PC-3 (cell line): ENCODE measurements around the gene RNU7-1. TPM values are rescaled to one million over a fixed set of nuclear protein-coding genes. Genes with fewer than 3 reads are reported as not detected.

Experiments
- ATAC-seq: fragments of 200-7000 bp; cut with Tn5 transposase; 2 replicates; pipeline ENCODE4 v1.9.1; 2020; ENCODE audit warnings: mild to moderate bottlenecking, moderate library complexity
- BruUV-seq: library from RNA; stranded (reverse); fragments of 400-500 nt; replicated peaks from 2 replicates; lab custom pipeline; 2021; lab: Mats Ljungman, UMichigan
- CTCF ChIA-PET: fragments of 300-600 bp; sonication (Branson Sonifier 250); formaldehyde crosslinking; loops from one replicate; lab custom pipeline; 2022; ENCODE audit warnings: antibody characterized with exemption; lab: Charles Lee
- POLR2A ChIA-PET: fragments of 300-600 bp; sonication (Branson Sonifier 250); formaldehyde crosslinking; loops from one replicate; lab custom pipeline; 2022; ENCODE audit warnings: antibody characterized with exemption; ENCODE audit not compliant: unreplicated experiment; lab: Charles Lee
- DNase-seq: peaks from one replicate; pipeline ENCODE4 v3.0.0-alpha.2; 2015
- H2AFZ ChIP-seq: fragments of 300-600 bp; sonication (generic); 2 replicates; pipeline ENCODE4 v1.6.0; 2016; ENCODE audit warnings: antibody characterized with exemption, low read length
- H3F3A ChIP-seq: fragments of 300-600 bp; sonication (generic); one replicate; pipeline ENCODE4 v1.6.0; 2017; ENCODE audit warnings: antibody characterized with exemption, low read length, control low read depth, mild to moderate bottlenecking; ENCODE audit not compliant: unreplicated experiment
- H3K27ac ChIP-seq: fragments of 300-600 bp; sonication (generic); 2 replicates; pipeline ENCODE4 v1.5.1; 2016; ENCODE audit warnings: mild to moderate bottlenecking, low read length
- H3K27me3 ChIP-seq: fragments of 300-600 bp; sonication (generic); 2 replicates; pipeline ENCODE4 v1.6.1; 2016; ENCODE audit warnings: low read length, mixed read lengths
- H3K36me3 ChIP-seq: fragments of 300-600 bp; sonication (generic); 2 replicates; pipeline ENCODE4 v1.6.1; 2016; ENCODE audit warnings: low read depth, mixed run types, low read length, mixed read lengths
- H3K4me1 ChIP-seq: fragments of 300-600 bp; sonication (generic); 2 replicates; pipeline ENCODE4 v1.5.1; 2016; ENCODE audit warnings: low read length; ENCODE audit not compliant: insufficient read depth
- H3K4me2 ChIP-seq: fragments of 300-600 bp; sonication (generic); 2 replicates; pipeline ENCODE4 v1.6.0; 2016; ENCODE audit warnings: low read length
- H3K4me3 ChIP-seq: fragments of 300-600 bp; sonication (generic); 2 replicates; pipeline ENCODE4 v1.5.1; 2016; ENCODE audit warnings: mild to moderate bottlenecking, low read length, mixed read lengths
- H3K79me2 ChIP-seq: fragments of 300-600 bp; sonication (generic); 2 replicates; pipeline ENCODE4 v1.6.1; 2017; ENCODE audit warnings: low read length, mixed read lengths
- H3K9ac ChIP-seq: fragments of 300-600 bp; sonication (generic); 2 replicates; pipeline ENCODE4 v1.6.0; 2016; ENCODE audit warnings: mild to moderate bottlenecking, low read length
- H3K9me2 ChIP-seq: fragments of 300-600 bp; sonication (generic); replicated peaks from 2 replicates; pipeline ENCODE4 v1.6.1; 2016; ENCODE audit warnings: mixed run types, low read length, mixed read lengths
- H3K9me3 ChIP-seq: fragments of 300-600 bp; sonication (generic); 2 replicates; pipeline ENCODE4 v1.6.1; 2016; ENCODE audit warnings: low read length, mixed read lengths
- H4K20me1 ChIP-seq: fragments of 300-600 bp; sonication (generic); 2 replicates; pipeline ENCODE4 v1.6.1; 2016; ENCODE audit warnings: low read length, mixed read lengths
- CTCF ChIP-seq: fragments of 300-600 bp; sonication (generic); conservative IDR thresholded peaks from 2 replicates; pipeline ENCODE4 v1.5.1; 2017; ENCODE audit warnings: antibody characterized with exemption, low read depth, mild to moderate bottlenecking, low read length
- EZH2 ChIP-seq: fragments of 300-600 bp; sonication (generic); IDR thresholded peaks from one replicate; pipeline ENCODE4 v1.6.1; 2017; ENCODE audit warnings: antibody characterized with exemption, mild to moderate bottlenecking, low read length; ENCODE audit not compliant: unreplicated experiment
- EZH2phosphoT487 ChIP-seq: fragments of 300-600 bp; sonication (generic); IDR thresholded peaks from 2 replicates; pipeline ENCODE4 v1.6.1; 2018; ENCODE audit warnings: mild to moderate bottlenecking, antibody characterized with exemption, low read length, borderline replicate concordance
- intact Hi-C: fragments of 100-400 bp; cut with micrococcal nuclease; formaldehyde crosslinking; loops from 2 replicates; pipeline ENCODE4 v1.9.0; 2023
- total RNA-seq: library from RNA; depleted of rRNA; stranded (reverse); fragments of >200 nt; gene quantifications from 2 replicates; pipeline ENCODE4 v1.2.3, GENCODE V29; 2014

RNU7-1 gene
- total RNA-seq, 1 experiment from 2014 or later = not detected

- Histone ChIP-seq H4K20me1 (no peaks in the 10 kb centered on the region), H3K36me3 (peaks cover 29% of the 10 kb centered on the region), H3K79me2 (peaks cover 5% of the 10 kb centered on the region), H3K9ac (no peak overlapping the region), H3K4me2 (no peak overlapping the region), H3K27ac (no peak overlapping the region), H3K4me3 (no peak overlapping the region), H2AFZ (no peak overlapping the region), H3K9me2 (no peaks in the 10 kb centered on the region), H3F3A (peaks cover 4% of the 10 kb centered on the region), H3K4me1 (peaks cover 15% of the 10 kb centered on the region), H3K27me3 (no peaks in the 10 kb centered on the region), H3K9me3 (no peaks in the 10 kb centered on the region)
- no peak for TF ChIP-seq EZH2
- no peak for TF ChIP-seq CTCF
- TF ChIP-seq EZH2phosphoT487 = no peak
- ChIA-PET CTCF (no interaction called here), POLR2A (no interaction called here)
- DNase-seq (no peak), ATAC-seq (no peak)
- intact Hi-C loops = no loop called here
- BruUV-seq = no TSS peak
These were observed 19.6 kb downstream of the RNU7-1 start for GRCh38 chr12:6963016-6963731.

GRCh38 chr12:6963791-6964413, 20.3 kb downstream of the RNU7-1 start:
- Histone ChIP-seq H3K9me3 (no peaks in the 10 kb centered on the region), H3K9me2 (no peaks in the 10 kb centered on the region), H3K4me3 (no peak overlapping the region), H3K36me3 (peaks cover 36% of the 10 kb centered on the region), H3K9ac (no peak overlapping the region), H3F3A (peaks cover 4% of the 10 kb centered on the region), H4K20me1 (no peaks in the 10 kb centered on the region), H3K4me2 (no peak overlapping the region), H3K27me3 (no peaks in the 10 kb centered on the region), H3K4me1 (peaks cover 22% of the 10 kb centered on the region), H3K27ac (no peak overlapping the region), H2AFZ (no peak overlapping the region), H3K79me2 (peaks cover 13% of the 10 kb centered on the region)
- intact Hi-C loops = no loop called here
- no TSS peak for BruUV-seq
- ATAC-seq (no peak), DNase-seq (no peak)
- ChIA-PET POLR2A (no interaction called here), CTCF (no interaction called here)
- TF ChIP-seq EZH2phosphoT487 (no peak), EZH2 (no peak), CTCF (no peak)

- H3K9me2 ChIP-seq = no peaks in the 10 kb centered on the region
- no peak for DNase-seq
- no peak for ATAC-seq
- intact Hi-C loops = loop anchor here (1.0 kb wide), 2 partner anchors 20 to 40 kb away; partner anchors contain the start of gene C12orf57
- ChIA-PET POLR2A (no interaction called here), CTCF (interaction anchor here (0.6 to 1.1 kb wide), 2 partner anchors 38 to 95 kb away, joined by 3 to 4 read pairs; no protein-coding TSS in a partner anchor)
- H2AFZ ChIP-seq = no peak overlapping the region
- H3K4me2 ChIP-seq = no peak overlapping the region
- H3K9ac ChIP-seq = no peak overlapping the region
- peaks cover 41% of the 10 kb centered on the region for H3K36me3 ChIP-seq
- H3K27me3 ChIP-seq = no peaks in the 10 kb centered on the region
- no peak for TF ChIP-seq EZH2
- peaks cover 20% of the 10 kb centered on the region for H3K79me2 ChIP-seq
- no peaks in the 10 kb centered on the region for H4K20me1 ChIP-seq
- no TSS peak for BruUV-seq
- H3K4me1 ChIP-seq = peaks cover 25% of the 10 kb centered on the region
- H3K4me3 ChIP-seq = no peak overlapping the region
- no peaks in the 10 kb centered on the region for H3K9me3 ChIP-seq
- H3F3A ChIP-seq = peaks cover 4% of the 10 kb centered on the region
- no peak overlapping the region for H3K27ac ChIP-seq
These were observed 21.0 kb downstream of the RNU7-1 start for GRCh38 chr12:6964605-6965025.
